DMS153 (cell line): ENCODE data around the gene TM9SF3.

Experiments
- DNase-seq: peaks from one replicate; lab custom pipeline; 2025; lab: John Stamatoyannopoulos, UW

Gene TM9SF3

DNA sequence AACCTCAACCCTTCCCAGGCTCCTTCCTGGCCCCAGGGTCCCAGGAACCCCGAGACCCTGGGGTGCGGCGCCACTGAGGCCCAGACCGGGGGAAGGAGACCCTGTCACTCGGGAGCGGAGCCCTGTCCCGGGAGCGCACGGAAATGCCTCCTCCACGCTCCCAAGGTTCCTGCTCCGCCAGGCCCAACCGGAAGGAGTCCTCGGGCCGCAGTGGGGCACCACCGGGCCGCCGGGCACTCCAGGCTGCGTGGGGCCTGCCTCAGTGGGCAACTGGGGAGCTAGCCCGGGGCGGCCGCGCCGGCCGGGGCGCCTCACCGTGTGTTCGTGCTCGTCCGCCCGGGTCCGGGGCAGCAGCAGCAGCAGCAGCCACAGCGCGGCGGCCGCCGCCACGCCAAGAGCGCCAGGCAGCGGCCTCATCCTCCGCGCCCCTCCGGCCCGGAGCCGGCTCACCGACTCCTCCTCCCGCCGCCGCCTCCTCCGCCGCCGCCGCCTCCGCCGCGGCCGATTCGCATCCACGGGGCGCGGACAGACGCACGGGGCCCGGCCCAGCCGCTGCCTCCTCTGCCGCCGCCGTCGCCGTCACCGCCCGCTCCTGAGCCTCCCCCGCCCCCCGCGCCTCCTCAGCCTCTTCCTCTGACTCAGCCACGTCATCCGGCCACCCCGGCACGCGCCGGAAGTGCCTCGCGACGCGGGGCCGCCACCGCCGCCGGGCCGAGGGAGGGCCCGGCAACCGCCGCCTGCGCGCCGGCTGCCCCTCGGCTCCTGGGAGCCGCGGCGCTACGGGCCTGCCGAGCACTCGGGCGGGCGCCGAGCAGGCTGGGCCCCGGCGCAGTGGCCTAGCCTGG lies at the start of gene TM9SF3:
Gene TM9SF3, minus strand, starts transcription at position 594 of the 845 bp plus-strand sequence. Its CDS starts 177 bp downstream, at position 417.
- DNase-seq = peak; percentile 59

DNA sequence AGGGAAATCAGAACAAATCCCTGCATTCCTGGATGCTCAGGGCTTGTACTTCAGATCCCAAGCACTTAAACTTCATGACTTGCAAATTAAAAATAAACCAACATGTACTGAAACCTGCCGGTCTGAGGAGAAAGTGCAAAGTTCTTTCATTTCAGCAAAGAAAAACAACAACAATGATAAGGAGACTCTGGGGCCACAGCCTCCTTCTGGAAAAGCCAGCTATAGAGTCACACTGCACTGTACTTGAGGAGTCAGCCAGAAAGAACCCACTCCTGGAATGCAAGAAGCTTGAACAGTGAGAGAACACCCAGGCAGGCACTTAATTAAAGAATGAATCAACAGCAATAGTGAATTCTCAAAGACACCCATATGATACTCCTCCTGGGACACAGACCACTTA lies 49.7 kb upstream of the TM9SF3 start:
- no peak for DNase-seq

DNA sequence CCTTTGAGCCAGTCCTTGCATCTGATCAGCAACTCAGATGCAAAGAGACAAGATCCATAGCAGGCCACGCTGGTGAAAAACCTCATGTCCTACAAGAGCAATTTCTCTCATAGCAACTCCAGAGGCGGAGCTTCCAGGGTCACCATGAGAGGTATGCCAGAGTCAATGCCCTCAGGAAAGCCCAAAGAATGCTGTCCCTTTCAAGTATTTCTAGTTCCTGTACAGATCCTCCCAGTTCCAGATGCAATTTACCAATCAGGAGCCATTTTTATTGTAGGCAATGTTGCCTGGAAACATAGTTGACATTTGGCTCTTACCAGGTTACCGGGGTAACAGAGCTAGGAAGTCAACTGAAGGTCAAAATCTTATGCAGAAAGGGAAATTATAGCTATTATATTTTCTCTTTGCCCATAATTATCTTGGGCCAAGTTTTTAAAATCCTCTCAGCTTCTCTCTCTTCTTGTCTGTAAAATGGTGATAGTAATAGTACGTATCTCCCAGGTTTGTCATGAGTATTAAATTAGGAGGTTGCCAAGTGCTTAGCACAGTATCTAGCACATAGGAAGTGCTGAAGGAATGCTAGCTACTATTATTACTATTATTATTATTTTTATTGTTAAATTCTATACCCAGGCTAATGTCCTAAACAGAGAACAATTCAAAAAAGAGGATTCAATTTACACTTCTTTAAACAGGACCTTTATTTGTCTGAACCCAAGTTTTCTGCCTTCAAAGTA lies 46.3 kb upstream of the TM9SF3 start:
- DNase-seq = peak; percentile 78

DNA sequence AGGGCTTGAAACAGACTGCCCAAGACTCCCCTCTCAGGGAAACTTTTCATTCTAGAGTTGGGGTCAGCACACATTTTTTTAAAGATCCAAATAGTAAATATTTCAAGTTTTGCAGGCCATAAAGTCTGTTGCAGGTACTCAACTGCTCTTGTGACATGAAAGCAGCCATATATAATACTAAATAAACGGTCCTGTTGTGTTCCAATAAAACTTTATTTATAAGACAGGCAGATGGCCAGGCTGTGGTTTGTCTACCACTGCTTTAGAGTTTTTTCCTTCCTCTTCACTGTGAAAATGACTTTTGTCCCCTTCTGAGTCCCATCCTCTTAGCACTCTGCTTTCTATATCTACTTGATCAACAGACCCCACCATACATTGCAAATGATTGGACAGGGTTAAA lies 40.5 kb upstream of the TM9SF3 start:
- DNase-seq = no peak

DNA sequence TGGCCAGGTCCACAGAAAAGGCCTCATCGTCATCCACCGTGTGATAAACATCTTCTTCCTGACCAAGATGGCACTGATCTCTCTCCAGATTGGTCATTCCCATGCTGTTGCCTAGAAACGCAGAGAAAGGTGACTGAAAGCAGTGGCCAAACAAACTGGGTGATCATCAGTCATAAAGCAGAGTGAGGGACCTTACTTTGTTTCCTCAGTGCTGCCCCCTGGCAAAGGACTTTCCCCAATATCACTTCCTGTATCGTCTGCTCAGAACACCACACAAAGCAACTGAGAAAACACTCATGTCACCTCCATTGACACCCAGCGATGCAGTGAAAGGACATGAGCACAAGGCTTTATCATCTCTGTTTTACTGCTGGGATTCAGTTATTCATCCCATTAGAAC lies 40.0 kb upstream of the TM9SF3 start:
- peak; percentile 31 for DNase-seq

DNA sequence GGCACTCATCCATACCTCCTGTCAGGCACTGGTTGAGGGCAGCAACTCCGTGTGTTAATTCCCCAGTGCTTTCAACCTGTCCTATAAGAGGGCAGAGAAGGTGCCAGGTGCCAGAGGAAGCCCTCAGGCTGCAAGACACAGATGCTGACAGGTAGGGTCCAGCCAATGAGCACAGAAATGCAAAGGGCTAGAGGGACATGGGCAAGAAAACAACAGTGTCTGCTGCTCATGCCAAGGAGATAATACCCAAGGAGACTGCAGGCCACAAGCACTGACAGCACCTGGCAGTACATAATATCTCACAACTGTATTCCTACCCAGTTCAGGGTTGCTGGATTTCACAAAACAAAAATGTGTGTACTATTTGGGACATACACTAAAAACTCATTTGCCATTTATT lies 38.4 kb upstream of the TM9SF3 start:
- no peak for DNase-seq

DNA sequence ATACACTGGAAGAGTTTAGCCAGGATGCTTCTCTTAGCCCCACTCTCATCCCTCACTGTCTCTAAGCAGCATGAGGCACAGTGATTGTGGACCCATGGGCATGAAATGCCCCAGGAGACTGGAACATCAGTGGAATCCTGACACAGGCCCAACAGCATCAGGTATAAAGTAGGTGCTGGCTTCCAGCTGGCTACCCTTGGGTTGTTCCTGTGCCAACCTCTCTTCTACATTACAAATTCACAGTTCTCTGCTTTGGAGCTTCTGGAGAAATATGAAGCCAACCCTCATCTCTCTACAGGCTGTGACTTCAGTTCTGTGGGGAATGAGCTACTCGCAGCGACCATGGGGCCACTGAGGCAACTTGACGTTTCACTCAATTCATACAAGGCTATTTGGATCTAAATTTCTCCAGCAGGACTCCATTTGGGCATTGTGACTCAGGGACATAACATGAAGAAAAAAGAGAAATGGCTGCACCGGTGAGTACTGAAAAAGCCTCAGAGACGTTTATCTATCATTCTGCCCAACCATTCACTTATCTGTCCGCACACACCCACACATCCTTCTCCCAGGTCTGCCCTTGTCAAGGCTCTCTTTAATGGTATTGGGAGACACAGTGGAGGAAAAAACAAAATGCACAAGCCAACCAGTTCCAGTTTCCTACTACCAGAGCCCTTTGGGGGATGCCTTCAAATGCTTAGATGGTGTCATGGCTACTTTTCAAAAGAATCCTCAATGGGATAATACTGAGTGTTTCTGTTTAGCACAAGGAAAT lies 35.4 kb upstream of the TM9SF3 start:
- DNase-seq = no peak

DNA sequence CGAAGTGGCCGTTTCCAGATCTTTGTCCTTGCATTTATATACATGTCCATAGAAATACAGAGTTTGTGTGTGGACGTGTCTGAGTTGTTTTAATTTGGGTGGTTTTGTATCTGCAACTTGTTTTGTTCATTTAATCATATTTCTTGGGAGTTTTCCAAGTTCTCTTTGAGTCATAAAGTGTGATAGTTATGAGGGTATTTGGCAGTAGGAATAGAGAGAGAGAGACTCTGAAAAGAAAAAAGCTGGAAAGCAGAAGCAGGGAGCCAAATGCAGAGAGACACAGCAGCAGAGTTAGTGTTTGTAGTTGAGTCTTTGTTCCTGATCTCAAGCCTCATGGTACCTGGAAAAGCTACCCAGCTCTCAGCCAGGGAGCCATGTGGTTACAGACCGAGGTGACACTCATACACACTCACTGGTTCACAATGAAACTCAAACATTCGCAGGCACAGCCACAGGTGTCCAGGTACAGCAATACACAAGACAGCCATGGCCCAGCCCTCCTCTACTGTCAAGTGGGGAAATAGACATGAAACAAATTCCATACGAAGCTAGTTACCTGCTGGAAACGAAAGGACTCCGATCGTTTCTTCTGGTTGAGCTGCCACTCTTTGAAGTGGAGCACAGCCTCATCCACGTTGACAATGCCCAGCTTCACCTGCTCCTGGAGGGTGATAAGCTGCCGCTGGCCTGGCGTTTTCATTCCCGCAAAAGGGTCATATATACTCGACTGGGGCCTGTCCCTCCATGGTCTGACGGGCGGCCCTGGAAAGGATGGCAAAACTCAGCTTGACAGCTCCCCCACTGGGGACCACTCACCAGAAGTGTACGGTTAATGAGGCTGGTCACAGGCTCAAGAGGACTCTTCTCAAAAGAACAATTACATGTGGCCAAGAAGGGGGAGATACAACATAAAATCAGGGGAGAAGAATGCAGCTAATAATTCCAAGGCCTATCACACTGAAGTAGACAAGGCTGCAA lies 33.3 kb upstream of the TM9SF3 start:
- DNase-seq = peak; percentile 18

DNA sequence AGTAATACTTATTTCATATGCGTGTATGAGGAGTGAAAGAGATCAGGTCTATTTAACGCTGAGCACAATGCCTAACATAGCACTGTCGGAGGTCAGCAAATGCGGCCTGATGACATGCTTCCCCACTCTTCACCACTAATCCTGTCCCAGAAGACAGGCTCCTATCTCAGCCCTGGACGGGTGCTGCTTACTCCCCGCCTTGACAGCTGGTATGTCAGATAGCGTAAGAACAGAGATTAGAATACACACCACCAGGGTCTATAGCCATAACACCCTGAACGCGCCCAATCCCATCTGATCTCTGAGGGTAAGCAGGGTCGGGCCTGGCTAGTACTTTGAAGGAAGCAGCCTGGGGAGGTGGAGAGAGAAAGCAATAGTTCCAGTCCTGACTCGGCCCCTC lies 32.3 kb upstream of the TM9SF3 start:
- DNase-seq = no peak

DNA sequence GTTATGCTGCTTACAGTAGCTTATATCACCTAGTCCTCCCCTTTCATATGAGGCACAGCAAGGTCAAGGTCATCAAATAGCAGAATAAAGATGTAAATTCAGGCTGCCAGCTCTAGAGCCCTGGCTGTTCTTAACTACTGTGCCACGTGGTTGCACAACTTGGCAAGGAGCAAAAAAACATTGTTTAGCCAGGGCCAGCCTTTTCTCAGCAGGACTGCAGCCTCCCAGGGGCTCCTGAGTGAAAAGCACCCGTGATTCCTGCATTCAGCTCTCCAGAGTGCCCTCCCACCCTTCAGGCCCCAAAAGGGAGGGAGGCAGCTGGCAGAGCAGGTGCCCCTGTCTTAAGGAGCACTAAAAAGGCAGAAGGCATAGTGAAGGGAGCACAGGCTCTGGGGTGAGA lies 31.8 kb upstream of the TM9SF3 start:
- DNase-seq = no peak

DNA sequence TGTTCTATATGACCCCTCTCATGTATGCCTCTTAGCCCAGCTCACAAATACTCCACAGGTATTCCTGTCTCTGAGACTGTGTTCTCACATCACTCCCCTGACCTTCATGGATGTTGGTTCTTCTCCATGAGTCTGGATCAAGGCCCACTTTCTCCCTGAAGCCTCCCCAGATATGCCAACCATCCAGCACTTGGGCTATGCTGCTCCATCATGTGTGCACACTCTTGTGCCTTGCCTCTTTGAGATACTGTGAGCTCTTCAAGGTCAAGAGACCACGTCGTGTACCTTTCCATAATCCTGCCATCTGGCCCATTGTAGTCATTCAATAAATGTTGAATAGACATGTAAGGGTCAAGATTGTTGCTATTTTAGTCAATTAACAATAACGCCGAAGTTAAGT lies 30.1 kb upstream of the TM9SF3 start:
- DNase-seq = no peak

DNA sequence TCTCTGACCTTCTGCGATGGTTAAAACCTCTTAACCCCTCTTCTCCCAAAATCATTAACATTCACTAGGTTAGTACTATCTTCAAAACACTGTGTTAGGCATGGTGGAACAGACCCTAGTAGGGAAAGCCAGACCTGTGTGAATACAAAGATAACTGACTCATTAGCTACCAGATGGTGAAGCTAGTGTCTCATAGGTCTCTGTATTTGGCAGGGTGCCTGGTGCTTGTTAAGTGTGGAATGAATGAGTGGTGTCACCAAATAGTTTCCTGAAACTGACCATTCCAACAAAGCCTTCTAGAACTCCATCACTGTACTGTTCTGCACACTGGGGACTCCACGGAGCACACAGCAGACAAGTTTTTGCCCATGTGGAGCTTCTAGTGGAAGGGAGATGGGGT lies 27.7 kb upstream of the TM9SF3 start:
- peak; percentile 79 for DNase-seq

DNA sequence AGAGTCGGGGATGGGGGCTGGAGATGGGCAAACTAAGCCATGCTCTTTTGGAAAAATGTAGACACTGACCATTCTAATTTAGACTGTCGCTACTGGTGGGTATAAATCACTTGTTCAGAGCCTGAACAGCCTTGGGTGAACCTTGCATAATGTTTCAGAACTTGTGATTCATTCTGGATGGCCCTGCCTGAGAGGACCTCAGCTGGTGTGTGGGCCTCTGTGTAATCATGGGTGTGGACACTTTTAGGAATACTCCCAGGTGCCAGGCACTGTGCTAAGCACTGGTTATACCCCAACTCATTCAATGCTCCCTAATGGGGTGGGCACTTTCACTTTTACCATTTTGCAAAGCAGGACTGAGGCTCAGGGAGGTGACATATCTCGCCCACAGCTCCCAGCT lies 26.8 kb upstream of the TM9SF3 start:
- no peak for DNase-seq

DNA sequence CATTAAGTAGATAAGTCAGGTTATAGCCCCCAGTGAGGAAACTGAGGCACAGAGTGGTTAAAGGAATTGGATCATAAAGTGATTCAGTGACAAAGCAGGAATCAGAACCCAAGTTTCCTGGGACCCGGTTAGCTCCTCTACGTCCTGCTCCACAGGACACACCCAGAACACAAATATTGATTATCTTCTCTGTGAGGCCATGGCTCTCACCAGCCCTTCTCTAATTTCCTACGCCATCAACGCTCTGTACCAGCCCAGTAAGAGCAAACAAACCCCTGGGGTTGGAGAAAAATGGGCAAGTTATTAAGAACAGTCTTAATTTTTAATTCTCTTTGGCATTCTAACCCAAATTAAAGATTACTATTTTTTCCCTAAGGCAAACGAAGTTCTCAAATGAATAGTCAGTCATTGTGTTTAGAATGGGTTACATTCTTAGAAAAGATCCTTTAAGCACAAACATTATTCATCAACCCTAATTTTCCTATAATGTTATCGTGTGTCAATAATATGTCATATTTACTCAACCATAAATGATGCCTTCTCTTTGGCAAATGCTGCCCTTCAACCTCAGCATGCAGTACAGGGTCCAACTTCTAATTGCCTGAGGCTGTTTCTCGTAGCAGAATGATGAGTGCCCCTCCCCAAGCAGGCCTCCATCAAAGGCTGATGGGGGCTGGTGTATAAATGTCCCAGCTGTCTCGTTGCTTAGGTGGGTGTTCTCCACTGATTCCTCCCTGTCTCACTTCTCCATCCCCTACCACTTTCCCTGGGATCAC lies 25.4 kb upstream of the TM9SF3 start:
- peak; percentile 59 for DNase-seq

DNA sequence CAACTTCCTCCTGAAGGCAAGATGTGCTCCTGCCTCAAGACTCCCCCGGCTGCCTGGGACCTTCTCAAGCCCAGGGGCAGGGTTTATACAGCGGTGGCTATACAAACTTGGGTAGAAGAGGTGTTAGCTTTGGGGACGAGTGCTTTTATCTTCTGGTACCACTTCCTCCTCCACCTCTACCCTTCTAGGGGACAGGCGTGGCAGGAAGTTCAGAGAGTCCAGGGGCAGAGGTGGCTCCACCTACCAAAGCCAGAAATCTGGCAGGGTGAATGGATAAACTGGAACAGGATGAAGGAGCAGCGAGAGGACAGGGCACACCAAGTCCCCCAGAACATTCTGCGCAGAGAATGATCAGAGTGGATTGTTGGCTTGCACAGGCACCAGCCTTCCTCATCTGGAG lies 24.0 kb upstream of the TM9SF3 start:
- peak; percentile 24 for DNase-seq

DNA sequence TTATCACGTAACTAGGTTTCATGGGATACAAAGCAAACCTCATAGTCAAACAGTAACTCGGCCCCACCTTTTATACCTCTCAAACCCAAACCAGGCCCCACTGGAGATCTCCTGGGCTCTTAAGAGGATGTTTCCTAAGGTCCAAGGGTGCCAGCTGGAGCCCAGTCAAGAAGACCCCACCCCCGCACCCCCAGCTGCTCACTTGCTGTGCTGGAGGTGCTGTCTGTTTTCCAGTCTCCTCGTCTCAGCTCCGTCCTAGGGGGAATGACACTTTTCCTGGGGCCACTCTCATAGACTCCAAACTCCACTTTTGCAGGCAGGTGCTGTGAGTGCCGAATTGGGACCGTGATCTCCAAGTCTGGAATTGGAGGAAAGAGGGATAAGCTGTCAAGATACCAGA lies 22.7 kb upstream of the TM9SF3 start:
- no peak for DNase-seq

DNA sequence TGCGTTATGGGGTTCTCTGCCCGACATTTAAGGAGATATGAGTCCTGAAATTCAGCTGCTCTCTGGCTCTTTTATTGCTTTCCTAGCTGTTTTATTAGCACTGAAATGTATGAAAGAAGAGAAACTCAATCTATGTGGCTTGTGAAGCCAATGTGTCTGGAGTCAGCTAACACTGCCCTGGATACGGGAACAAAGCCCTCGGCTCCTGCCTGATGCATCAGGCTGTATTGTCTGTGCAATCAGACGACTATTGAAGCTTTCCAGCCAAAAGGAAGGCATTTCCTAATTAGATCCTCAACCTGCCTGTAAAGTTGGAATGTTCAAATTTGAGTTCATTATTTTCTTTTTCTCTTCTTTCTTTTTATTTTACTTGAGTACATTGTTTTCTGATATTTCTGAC lies 22.0 kb upstream of the TM9SF3 start:
- no peak for DNase-seq

DNA sequence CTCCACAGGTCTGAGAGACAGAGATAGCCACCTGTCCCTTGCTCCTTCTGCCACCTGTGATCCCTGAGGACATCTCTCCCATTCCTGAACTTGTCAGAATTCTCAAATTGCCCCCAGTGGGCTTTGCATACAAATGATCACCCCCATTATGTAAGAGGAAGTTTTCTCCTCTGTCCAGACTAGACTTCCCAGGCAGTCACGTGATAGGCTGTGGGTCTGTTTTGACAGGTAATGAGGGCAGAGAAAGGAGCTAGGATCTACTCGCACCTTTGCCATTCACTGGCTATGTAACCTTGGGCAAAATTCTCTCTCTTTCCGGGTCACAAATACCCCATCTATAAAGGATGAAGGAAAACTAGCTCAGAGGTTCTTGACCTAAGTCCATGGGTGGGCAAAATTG lies 21.4 kb upstream of the TM9SF3 start:
- DNase-seq = no peak

DNA sequence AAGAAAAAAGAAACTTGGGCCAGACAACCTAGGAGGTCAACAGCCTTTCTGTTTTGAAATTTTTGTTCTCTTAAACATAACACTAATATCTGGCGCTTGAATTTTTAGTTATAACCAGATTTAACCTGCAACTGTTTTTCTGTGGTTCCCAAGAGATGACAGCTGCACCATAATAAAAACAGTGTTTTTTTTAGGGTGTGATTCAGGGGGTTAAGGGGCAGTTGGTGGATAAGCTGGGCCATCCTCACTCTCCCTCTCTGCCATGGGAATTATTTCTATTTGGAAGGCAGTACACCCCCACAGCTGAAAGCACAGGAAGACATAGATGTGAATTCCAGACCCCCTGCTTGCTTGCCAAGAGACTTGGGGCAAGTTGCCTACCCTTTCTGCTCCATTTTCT lies 20.1 kb upstream of the TM9SF3 start:
- DNase-seq = no peak

DNA sequence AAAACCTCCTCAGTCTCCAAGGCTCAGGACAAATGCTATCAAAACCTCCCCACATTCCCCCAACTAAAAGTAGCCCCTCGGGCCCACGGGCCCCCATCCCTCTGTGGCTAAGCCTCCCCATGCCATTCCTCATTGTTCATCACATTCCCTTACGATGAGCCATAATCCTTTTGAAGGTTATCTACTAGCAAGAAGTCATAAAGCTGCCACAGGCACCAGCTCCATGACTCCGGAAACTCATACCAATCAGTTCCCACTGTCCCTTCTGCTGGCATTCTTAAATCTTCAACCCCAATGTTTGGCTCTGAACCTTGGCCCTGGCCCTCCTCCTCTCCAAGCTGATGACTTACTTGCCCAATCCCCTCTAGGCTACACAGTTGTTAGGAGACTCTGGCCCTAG lies 19.4 kb upstream of the TM9SF3 start:
- no peak for DNase-seq

DNA sequence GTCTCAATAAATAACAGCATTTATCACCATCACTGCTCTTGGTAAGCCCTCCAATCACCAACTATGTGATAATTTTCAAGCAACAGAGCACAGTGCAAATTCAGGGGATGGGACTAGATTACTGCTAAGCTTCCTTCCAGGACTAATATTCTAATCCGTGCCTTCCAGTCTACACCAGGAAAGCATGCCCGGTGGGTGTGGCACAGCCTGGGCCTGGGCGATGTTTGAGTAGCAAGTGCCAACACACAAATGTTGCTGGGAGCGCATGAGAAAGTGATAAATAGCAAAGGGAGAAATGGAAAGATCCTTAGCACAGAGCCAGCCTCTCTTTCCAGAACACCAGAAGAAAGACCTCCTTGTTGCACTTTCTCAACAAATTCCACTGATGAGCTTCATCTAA lies 13.5 kb upstream of the TM9SF3 start:
- no peak for DNase-seq
